HEK293 (cell line): ENCODE data around the gene NPR2.

Experiments used
- CTCF ChIP-seq: fragments of 450-650 bp; formaldehyde crosslinking; IDR thresholded peaks from 2 replicates; pipeline ENCODE4 v1.5.1; 2016; ENCODE audit warnings: missing biosample characterization, missing genetic modification characterization
- ZIC2 ChIP-seq: fragments of 450-650 bp; formaldehyde crosslinking; IDR thresholded peaks from 2 replicates; pipeline ENCODE4 v1.5.1; 2016; ENCODE audit warnings: missing biosample characterization, missing genetic modification characterization
- ZNF404 ChIP-seq: fragments of 450-650 bp; formaldehyde crosslinking; IDR thresholded peaks from 2 replicates; pipeline ENCODE4 v1.5.1; 2017; ENCODE audit warnings: missing biosample characterization, missing genetic modification characterization
- ZNF777 ChIP-seq: fragments of 450-650 bp; formaldehyde crosslinking; IDR thresholded peaks from 2 replicates; pipeline ENCODE4 v1.5.1; 2017; ENCODE audit warnings: missing biosample characterization, missing genetic modification characterization, borderline replicate concordance

DNA sequence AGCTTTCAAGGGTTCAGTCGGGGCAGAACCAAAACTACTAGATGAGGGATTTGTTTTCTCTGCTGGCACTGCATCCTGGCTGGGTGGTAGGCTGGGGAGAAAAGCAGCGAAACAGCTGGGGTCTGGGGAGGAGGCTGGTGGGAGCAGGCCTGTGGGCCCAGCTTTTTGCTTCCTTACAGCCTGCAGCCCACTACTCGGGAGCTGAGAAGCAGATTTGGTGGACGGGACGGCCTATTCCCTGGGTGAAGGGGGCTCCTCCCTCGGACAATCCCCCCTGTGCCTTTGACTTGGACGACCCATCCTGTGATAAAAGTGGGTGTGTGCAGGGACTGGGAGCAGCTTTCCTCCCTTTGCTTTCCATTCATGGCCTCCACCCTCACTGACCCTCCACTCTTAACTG lies 9.1 kb downstream of the NPR2 start:
- TF ChIP-seq CTCF (tag by site-specific recombination) (no peak), ZNF404 (tag by site-specific recombination) (no peak), ZIC2 (no peak), ZNF777 (tag by site-specific recombination) (no peak)
